DOHH2 (cell line): ENCODE results near the gene CTTN.
A peak's percentile ranks its signal among the peaks of the same experiment; 100 is the strongest.

ENCODE experiments used
- H3F3A ChIP-seq: fragments of 200-600 bp; sonication (generic), shearing (Covaris generic); 2 replicates; pipeline ENCODE4 v1.6.0; 2016; ENCODE audit warnings: antibody characterized with exemption, mild to moderate bottlenecking; ENCODE audit not compliant: control insufficient read depth, insufficient read depth
- H3K27ac ChIP-seq: fragments of 200-600 bp; sonication (generic); 2 replicates; pipeline ENCODE4 v1.5.1; 2014; ENCODE audit warnings: low read depth, mild to moderate bottlenecking, low read length, moderate library complexity
- H3K27me3 ChIP-seq: fragments of 200-600 bp; sonication (generic); 2 replicates; pipeline ENCODE4 v1.6.1; 2014; ENCODE audit warnings: mild to moderate bottlenecking, low read length, mixed read lengths; ENCODE audit not compliant: control insufficient read depth
- H3K36me3 ChIP-seq: fragments of 200-600 bp; sonication (generic); 2 replicates; pipeline ENCODE4 v1.6.1; 2014; ENCODE audit warnings: mild to moderate bottlenecking, low read length, moderate library complexity, mixed read lengths; ENCODE audit not compliant: control insufficient read depth
- H3K4me1 ChIP-seq: fragments of 200-600 bp; sonication (generic); 2 replicates; pipeline ENCODE4 v1.6.1; 2014; ENCODE audit warnings: mild to moderate bottlenecking, low read length, mixed read lengths; ENCODE audit not compliant: control insufficient read depth
- H3K4me2 ChIP-seq: fragments of 200-600 bp; sonication (generic); 2 replicates; pipeline ENCODE4 v1.6.0; 2014; ENCODE audit warnings: mild to moderate bottlenecking, low read length, moderate library complexity
- H3K4me3 ChIP-seq: fragments of 200-600 bp; sonication (generic); 2 replicates; pipeline ENCODE4 v1.5.1; 2014; ENCODE audit warnings: mild to moderate bottlenecking, low read length, mixed read lengths
- H3K79me2 ChIP-seq: fragments of 200-600 bp; sonication (generic); 2 replicates; pipeline ENCODE4 v1.6.1; 2014; ENCODE audit warnings: mild to moderate bottlenecking, low read length, mixed read lengths; ENCODE audit not compliant: control insufficient read depth
- H3K9me2 ChIP-seq: fragments of 200-600 bp; sonication (generic); replicated peaks from 2 replicates; pipeline ENCODE4 v1.6.1; 2014; ENCODE audit warnings: mild to moderate bottlenecking, low read length, mixed read lengths; ENCODE audit not compliant: control insufficient read depth
- H3K9me3 ChIP-seq: fragments of 200-600 bp; sonication (generic); 2 replicates; pipeline ENCODE4 v1.6.1; 2014; ENCODE audit warnings: antibody characterized with exemption, low read length, mixed read lengths; ENCODE audit not compliant: control insufficient read depth, insufficient read depth
- H4K20me1 ChIP-seq: fragments of 200-600 bp; sonication (generic); 2 replicates; pipeline ENCODE4 v1.6.0; 2014; ENCODE audit warnings: low read depth, mild to moderate bottlenecking, antibody characterized with exemption, low read length, moderate library complexity; ENCODE audit not compliant: control insufficient read depth, insufficient read depth
- CTCF ChIP-seq: fragments of 200-600 bp; sonication (generic); IDR thresholded peaks from one replicate; pipeline ENCODE4 v1.5.1; 2014; ENCODE audit warnings: antibody characterized with exemption, mild to moderate bottlenecking, low read depth, low read length; ENCODE audit not compliant: poor library complexity, severe bottlenecking
- EZH2phosphoT487 ChIP-seq: fragments of 200-600 bp; sonication (generic); IDR thresholded peaks from 2 replicates; pipeline ENCODE4 v1.6.1; 2017; ENCODE audit warnings: borderline replicate concordance, mild to moderate bottlenecking, antibody characterized with exemption, low read length, moderate library complexity, mixed read lengths

Gene CTTN

GRCh38 chr11:70397983-70398833, at the start of gene CTTN:
CTTN (plus strand) TSS chr11:70398529; CDS start chr11:70407298, 8,769 bp downstream.
- TF ChIP-seq CTCF (no peak), EZH2phosphoT487 (peak; percentile 92; the same call in 1 of the 2 replicates)
- H3K9me2 ChIP-seq: no peaks in the 10 kb centered on the region
- peak within 1 kb of the TSS; percentile 73 for H3K4me2 ChIP-seq
- H4K20me1 ChIP-seq: peaks cover 18% of the 10 kb centered on the region; the same call in 1 of the 2 replicates
- H3K27ac ChIP-seq: no peak within 1 kb of the TSS
- no peaks in the 10 kb centered on the region for H3K9me3 ChIP-seq
- peak within 1 kb of the TSS; percentile 70 for H3K4me3 ChIP-seq
- peaks cover 36% of the 10 kb centered on the region for H3K4me1 ChIP-seq
- no peaks in the 10 kb centered on the region for H3K79me2 ChIP-seq
- H3F3A ChIP-seq: no peaks in the 10 kb centered on the region; the same call in 1 of the 2 replicates
- no peaks in the 10 kb centered on the region for H3K36me3 ChIP-seq
- H3K27me3 ChIP-seq: peaks cover 84% of the 10 kb centered on the region

DNA sequence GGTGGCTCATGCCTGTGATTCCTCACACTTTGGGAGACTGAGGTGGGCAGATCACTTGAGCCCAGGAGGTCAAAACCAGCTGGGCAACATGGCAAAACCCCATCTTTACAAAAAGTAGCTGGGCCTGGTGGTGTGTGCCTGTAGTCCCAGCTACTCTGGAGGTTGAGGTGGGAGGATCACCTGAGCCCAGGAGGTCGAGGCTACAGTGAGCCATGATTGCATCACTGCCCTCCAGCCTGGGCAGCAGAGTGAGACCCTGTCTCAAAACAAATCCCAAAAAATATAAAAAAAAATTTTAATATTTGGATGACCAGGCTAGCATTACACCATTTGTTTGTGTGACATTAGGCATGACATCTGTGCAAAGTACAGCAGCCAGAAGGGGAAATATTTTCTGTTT, 49.7 kb upstream of the CTTN start:
- Histone ChIP-seq H4K20me1 (no peaks in the 10 kb centered on the region), H3K27ac (no peak overlapping the region), H3K36me3 (peaks cover 38% of the 10 kb centered on the region), H3K9me2 (no peaks in the 10 kb centered on the region), H3K9me3 (no peaks in the 10 kb centered on the region), H3K27me3 (no peaks in the 10 kb centered on the region), H3K4me1 (no peaks in the 10 kb centered on the region), H3K4me3 (no peak overlapping the region), H3K4me2 (no peak overlapping the region), H3F3A (no peaks in the 10 kb centered on the region), H3K79me2 (no peaks in the 10 kb centered on the region)
- TF ChIP-seq EZH2phosphoT487 (no peak), CTCF (no peak)

DNA sequence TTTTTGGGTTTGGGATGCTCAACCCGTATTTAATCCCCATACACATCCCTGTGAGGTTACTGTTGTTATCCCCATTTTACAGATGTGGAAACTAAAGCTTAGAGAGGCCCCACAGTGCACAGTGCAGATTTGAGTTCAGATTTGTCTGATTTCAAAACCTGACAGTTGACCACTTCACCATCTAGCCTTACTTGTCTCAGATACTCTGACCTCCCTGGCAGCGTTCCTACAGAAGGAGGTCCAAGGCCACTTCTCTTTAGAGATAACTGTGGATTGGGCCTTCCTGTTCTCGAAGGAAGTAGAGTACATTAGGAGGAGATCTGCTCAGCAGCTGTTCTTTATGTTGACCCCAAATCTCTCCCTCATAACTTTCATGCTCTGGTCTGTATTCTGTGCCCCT, 46.7 kb upstream of the CTTN start:
- Histone ChIP-seq H3K27me3 (no peaks in the 10 kb centered on the region), H3K9me2 (no peaks in the 10 kb centered on the region), H3K4me1 (no peaks in the 10 kb centered on the region), H4K20me1 (no peaks in the 10 kb centered on the region), H3K36me3 (peaks cover 50% of the 10 kb centered on the region), H3K4me3 (no peak overlapping the region), H3K9me3 (no peaks in the 10 kb centered on the region), H3K4me2 (no peak overlapping the region), H3K79me2 (no peaks in the 10 kb centered on the region), H3K27ac (no peak overlapping the region), H3F3A (no peaks in the 10 kb centered on the region)
- no peak for TF ChIP-seq CTCF
- no peak for TF ChIP-seq EZH2phosphoT487
